Activated CD8-positive, alpha-beta T cell treated with anti-CD3 and anti-CD28 coated beads, Interleukin-2, amount 10 ng/mL, durations not matched to agents 7 days and 5 days (primary cell): ENCODE results near the gene SLC4A2. TPM values are rescaled to one million over a fixed set of nuclear protein-coding genes. Genes with fewer than 3 reads are reported as not detected.

Experiments
- ATAC-seq: fragments of 150-1000 bp; cut with Tn5 transposase; one replicate; pipeline ENCODE4 v1.10.0; 2021; ENCODE audit warnings: moderate library complexity
- CTCF ChIA-PET: fragments of 350-600 bp; sonication (Branson Sonifier 250); formaldehyde crosslinking; loops from one replicate; lab custom pipeline; 2021; ENCODE audit warnings: antibody characterized with exemption; lab: Charles Lee
- POLR2A ChIA-PET: fragments of 350-600 bp; sonication (Branson Sonifier 250); formaldehyde crosslinking; loops from one replicate; lab custom pipeline; 2021; ENCODE audit warnings: antibody characterized with exemption; lab: Charles Lee
- DNase-seq: peaks from one replicate; pipeline ENCODE4 v3.0.0-alpha.2; 2020
- H3K27ac Mint-ChIP-seq: one replicate; pipeline ENCODE4 v1.8.0; 2021; ENCODE audit warnings: mild to moderate bottlenecking, mixed read lengths
- H3K27me3 Mint-ChIP-seq: one replicate; pipeline ENCODE4 v1.8.0; 2021; ENCODE audit warnings: low read depth, mixed read lengths
- H3K36me3 Mint-ChIP-seq: one replicate; pipeline ENCODE4 v1.8.0; 2021; ENCODE audit warnings: low read depth, mixed read lengths
- H3K4me1 Mint-ChIP-seq: one replicate; pipeline ENCODE4 v1.8.0; 2021; ENCODE audit warnings: low read depth, mixed read lengths
- H3K4me3 Mint-ChIP-seq: one replicate; pipeline ENCODE4 v1.8.0; 2021; ENCODE audit warnings: mild to moderate bottlenecking, mixed read lengths
- H3K9me3 Mint-ChIP-seq: one replicate; pipeline ENCODE4 v1.8.0; 2022; ENCODE audit warnings: mixed read lengths; ENCODE audit not compliant: insufficient read depth
- total RNA-seq, 2 experiments: library from RNA; stranded (reverse); gene quantifications; one replicate each; pipeline ENCODE4 v1.2.3, GENCODE V29; 2021

The SLC4A2 gene
- total RNA-seq, 2 experiments from 2014 or later = 107 to 112 TPM

DNA sequence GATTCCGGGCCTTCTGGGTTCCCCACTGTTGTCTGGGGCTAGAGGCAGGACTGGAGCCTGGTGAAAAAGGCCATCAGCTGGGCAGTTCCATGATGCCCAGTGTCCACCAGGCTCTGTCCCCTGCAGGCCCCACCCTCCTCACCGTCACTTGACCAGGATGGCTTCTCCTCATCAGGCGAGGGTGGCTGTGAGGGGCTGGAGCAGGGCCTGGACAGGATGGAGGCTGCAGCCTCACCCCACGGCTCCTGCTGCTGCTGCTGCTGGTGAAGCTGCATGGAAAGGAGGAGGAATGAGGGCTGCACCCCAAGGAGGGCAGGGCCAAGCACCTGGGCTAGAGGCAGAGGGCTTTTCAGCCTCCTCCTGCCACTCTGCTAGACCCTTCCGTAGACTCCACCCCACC, 43.4 kb upstream of the SLC4A2 start:
- Mint-ChIP-seq H3K9me3 (no peaks in the 10 kb centered on the region), H3K27ac (no peak overlapping the region), H3K4me1 (peaks cover 77% of the 10 kb centered on the region), H3K4me3 (no peak overlapping the region), H3K36me3 (peaks cover 14% of the 10 kb centered on the region), H3K27me3 (peaks cover 23% of the 10 kb centered on the region)
- POLR2A ChIA-PET = no interaction called here
- ATAC-seq (no peak), DNase-seq (no peak)
- CTCF ChIA-PET = interaction anchor here (1.1 kb wide), 1 partner anchor 118 kb away, joined by 4 read pairs; no protein-coding TSS in a partner anchor

- DNase-seq (no peak), ATAC-seq (no peak)
- Mint-ChIP-seq H3K4me1 (peaks cover 74% of the 10 kb centered on the region), H3K9me3 (no peaks in the 10 kb centered on the region), H3K27me3 (peaks cover 28% of the 10 kb centered on the region), H3K4me3 (no peak overlapping the region), H3K36me3 (peaks cover 14% of the 10 kb centered on the region), H3K27ac (no peak overlapping the region)
- POLR2A ChIA-PET = no interaction called here
- CTCF ChIA-PET = interaction anchor here (1.1 to 3.9 kb wide), 5 partner anchors 8 to 118 kb away, joined by 4 to 50 read pairs (median 5); partner anchors contain the start of gene ABCB8
Measured at GRCh38 chr7:151016505-151016904, 42.9 kb upstream of the SLC4A2 start.

DNA sequence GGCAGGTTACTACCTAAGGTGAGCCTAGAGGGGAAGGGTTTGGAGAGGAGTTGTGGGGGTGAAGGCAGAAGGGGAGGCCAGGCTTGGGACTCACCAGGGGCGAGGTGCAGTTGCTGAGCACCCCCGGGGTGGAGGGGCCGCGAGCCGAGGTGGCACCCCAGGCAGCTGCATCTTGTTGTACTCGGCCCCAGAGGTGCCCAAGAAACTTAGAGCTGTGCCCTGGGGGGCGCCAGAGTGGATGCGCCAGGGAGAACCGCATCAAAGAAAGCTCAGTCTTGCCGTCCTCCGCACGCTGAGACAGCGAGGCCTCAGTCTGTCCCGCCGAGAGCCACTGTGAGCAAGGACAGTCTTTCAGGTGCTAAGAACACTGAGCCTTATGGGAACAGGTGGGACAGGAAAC, 42.4 kb upstream of the SLC4A2 start:
- Mint-ChIP-seq H3K4me1 (peaks cover 70% of the 10 kb centered on the region), H3K9me3 (no peaks in the 10 kb centered on the region), H3K27ac (peak overlapping the region; percentile 65), H3K27me3 (peaks cover 28% of the 10 kb centered on the region), H3K4me3 (peak overlapping the region; percentile 69), H3K36me3 (peaks cover 14% of the 10 kb centered on the region)
- CTCF ChIA-PET = interaction anchor here (1.1 to 3.9 kb wide), 8 partner anchors 8 to 210 kb away, joined by 3 to 50 read pairs (median 6); partner anchors contain the start of genes ABCB8, ABCF2 and SLC4A2
- no peak for ATAC-seq
- no peak for DNase-seq
- POLR2A ChIA-PET = interaction anchor here (1.2 kb wide), 1 partner anchor 9 kb away, joined by 3 read pairs; no protein-coding TSS in a partner anchor

DNA sequence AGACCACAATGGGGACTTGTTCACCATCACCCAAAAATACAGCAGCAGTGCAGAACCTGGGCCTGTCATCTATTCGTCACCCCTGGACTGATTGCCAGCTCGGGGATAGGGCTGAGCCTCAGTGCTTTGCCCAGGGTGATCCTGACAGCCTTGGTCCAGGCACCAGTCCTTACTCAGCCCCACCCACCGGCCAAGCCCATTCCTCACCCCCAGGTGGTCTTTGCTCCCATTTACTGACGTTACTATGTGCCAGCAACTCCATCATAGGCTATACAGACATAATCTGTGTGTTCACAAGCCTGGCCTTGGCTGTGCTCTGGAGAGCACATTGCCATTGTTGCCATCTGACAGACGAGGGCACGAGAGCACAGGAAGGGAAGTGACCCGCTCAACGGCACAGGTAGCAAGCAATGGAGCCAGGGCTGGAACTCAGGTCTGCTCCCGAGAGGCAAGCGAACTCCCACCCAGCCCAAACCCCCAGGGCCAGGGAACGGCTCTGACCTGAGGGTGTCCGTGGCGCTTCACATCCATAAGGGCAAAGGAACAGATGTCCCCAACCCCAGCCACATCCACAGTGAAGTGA, 41.9 kb upstream of the SLC4A2 start:
- CTCF ChIA-PET = interaction anchor here (0.8 to 3.9 kb wide), 16 partner anchors 9 to 209 kb away, joined by 3 to 53 read pairs (median 5); partner anchors contain the start of genes ABCB8, ABCF2, FASTK and NOS3
- Mint-ChIP-seq H3K27ac (peak overlapping the region; percentile 65), H3K27me3 (peaks cover 28% of the 10 kb centered on the region), H3K9me3 (no peaks in the 10 kb centered on the region), H3K4me3 (peak overlapping the region; percentile 69), H3K4me1 (peaks cover 65% of the 10 kb centered on the region), H3K36me3 (peaks cover 14% of the 10 kb centered on the region)
- POLR2A ChIA-PET = interaction anchor here (1.2 kb wide), 1 partner anchor 9 kb away, joined by 3 read pairs; no protein-coding TSS in a partner anchor
- no peak for ATAC-seq
- DNase-seq = no peak

- Mint-ChIP-seq H3K27me3 (peaks cover 28% of the 10 kb centered on the region), H3K36me3 (peaks cover 14% of the 10 kb centered on the region), H3K9me3 (no peaks in the 10 kb centered on the region), H3K4me3 (peak overlapping the region; percentile 69), H3K4me1 (peaks cover 59% of the 10 kb centered on the region), H3K27ac (peak overlapping the region; percentile 65)
- CTCF ChIA-PET = interaction anchor here (0.6 to 3.9 kb wide), 32 partner anchors 8 to 226 kb away, joined by 3 to 53 read pairs (median 5); partner anchors contain the start of genes ABCB8, ABCF2, FASTK and NOS3
- POLR2A ChIA-PET = interaction anchor here (0.5 to 1.7 kb wide), 3 partner anchors 10 to 454 kb away, joined by 3 to 10 read pairs (median 3); partner anchors contain the start of gene ABCB8
- peak; percentile 83 for DNase-seq
- peak; percentile 62 for ATAC-seq
Measured at GRCh38 chr7:151017953-151018420, 41.4 kb upstream of the SLC4A2 start.

DNA sequence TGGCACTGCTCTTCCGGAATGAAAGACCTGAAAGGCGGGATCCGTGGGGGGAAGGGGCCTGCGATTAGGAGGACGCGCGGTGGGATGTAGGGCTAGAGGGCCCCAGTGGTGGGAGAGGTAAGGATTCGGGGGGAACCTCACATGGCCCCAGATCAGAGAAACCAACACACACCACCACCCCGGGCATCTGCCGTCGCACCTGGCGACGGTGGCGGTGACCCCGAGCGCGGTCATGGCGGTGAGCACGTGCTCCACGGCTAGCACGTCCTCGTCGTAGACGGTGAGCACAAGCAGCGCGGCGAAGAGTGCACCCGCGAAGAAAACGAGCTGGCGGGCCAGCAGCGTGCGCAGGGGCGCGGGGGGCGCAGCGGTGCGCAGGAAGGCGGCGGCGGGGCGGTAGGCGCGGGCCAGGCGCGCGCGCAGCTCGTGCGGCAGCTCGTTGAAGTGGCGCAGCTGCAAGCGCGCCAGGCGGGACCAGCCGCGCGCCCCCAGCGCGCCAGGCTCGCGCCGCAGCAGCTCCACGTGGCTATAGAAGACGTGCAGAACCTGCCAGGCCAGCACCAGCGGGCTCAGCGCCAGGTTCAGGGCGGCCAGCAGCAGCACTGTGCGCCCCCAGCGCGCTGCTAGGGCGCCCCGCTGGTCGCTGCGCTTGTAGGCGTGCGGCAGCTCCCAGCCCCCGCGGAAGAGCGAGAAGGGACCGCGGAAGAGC, 40.8 kb upstream of the SLC4A2 start:
- H3K36me3 Mint-ChIP-seq = peaks cover 14% of the 10 kb centered on the region
- peak overlapping the region; percentile 65 for H3K27ac Mint-ChIP-seq
- H3K27me3 Mint-ChIP-seq = peaks cover 28% of the 10 kb centered on the region
- peak overlapping the region; percentile 69 for H3K4me3 Mint-ChIP-seq
- ChIA-PET CTCF (interaction anchor here (0.6 to 3.9 kb wide), 32 partner anchors 8 to 302 kb away, joined by 3 to 53 read pairs (median 4); partner anchors contain the start of genes ABCB8, ABCF2, FASTK and GIMAP1), POLR2A (interaction anchor here (0.5 to 1.7 kb wide), 4 partner anchors 10 to 454 kb away, joined by 3 to 10 read pairs (median 3); partner anchors contain the start of gene ABCB8)
- no peaks in the 10 kb centered on the region for H3K9me3 Mint-ChIP-seq
- peak; percentile 19 for ATAC-seq
- peaks cover 55% of the 10 kb centered on the region for H3K4me1 Mint-ChIP-seq
- DNase-seq = peak; percentile 49

GRCh38 chr7:151019130-151019447, 40.3 kb upstream of the SLC4A2 start:
- Mint-ChIP-seq H3K36me3 (peaks cover 14% of the 10 kb centered on the region), H3K4me3 (peak overlapping the region; percentile 15), H3K27ac (peak overlapping the region; percentile 8), H3K4me1 (peaks cover 50% of the 10 kb centered on the region), H3K9me3 (no peaks in the 10 kb centered on the region), H3K27me3 (peaks cover 28% of the 10 kb centered on the region)
- CTCF ChIA-PET = interaction anchor here (0.8 to 3.9 kb wide), 24 partner anchors 10 to 303 kb away, joined by 3 to 53 read pairs (median 8); partner anchors contain the start of genes ABCB8, ABCF2, FASTK and GIMAP1
- no peak for ATAC-seq
- DNase-seq = no peak
- POLR2A ChIA-PET = interaction anchor here (0.6 to 1.7 kb wide), 3 partner anchors 9 to 88 kb away, joined by 3 to 10 read pairs (median 3); partner anchors contain the start of gene ABCB8

- CTCF ChIA-PET = interaction anchor here (2.1 to 3.9 kb wide), 4 partner anchors 8 to 60 kb away, joined by 14 to 53 read pairs (median 40); partner anchors contain the start of gene ABCB8
- H3K27ac Mint-ChIP-seq = no peak overlapping the region
- ATAC-seq (no peak), DNase-seq (no peak)
- peaks cover 39% of the 10 kb centered on the region for H3K4me1 Mint-ChIP-seq
- no peaks in the 10 kb centered on the region for H3K9me3 Mint-ChIP-seq
- peaks cover 7% of the 10 kb centered on the region for H3K36me3 Mint-ChIP-seq
- peaks cover 30% of the 10 kb centered on the region for H3K27me3 Mint-ChIP-seq
- POLR2A ChIA-PET = no interaction called here
- H3K4me3 Mint-ChIP-seq = no peak overlapping the region
Measured at GRCh38 chr7:151020231-151020630, 39.2 kb upstream of the SLC4A2 start.

- H3K36me3 Mint-ChIP-seq = peaks cover 3% of the 10 kb centered on the region
- peaks cover 22% of the 10 kb centered on the region for H3K4me1 Mint-ChIP-seq
- CTCF ChIA-PET = interaction anchor here (2.3 kb wide), 1 partner anchor 14 kb away, joined by 7 read pairs; no protein-coding TSS in a partner anchor
- H3K9me3 Mint-ChIP-seq = no peaks in the 10 kb centered on the region
- peaks cover 26% of the 10 kb centered on the region for H3K27me3 Mint-ChIP-seq
- no peak overlapping the region for H3K4me3 Mint-ChIP-seq
- DNase-seq = no peak
- H3K27ac Mint-ChIP-seq = no peak overlapping the region
- POLR2A ChIA-PET = no interaction called here
- no peak for ATAC-seq
Measured at GRCh38 chr7:151023232-151023631, 36.2 kb upstream of the SLC4A2 start.

DNA sequence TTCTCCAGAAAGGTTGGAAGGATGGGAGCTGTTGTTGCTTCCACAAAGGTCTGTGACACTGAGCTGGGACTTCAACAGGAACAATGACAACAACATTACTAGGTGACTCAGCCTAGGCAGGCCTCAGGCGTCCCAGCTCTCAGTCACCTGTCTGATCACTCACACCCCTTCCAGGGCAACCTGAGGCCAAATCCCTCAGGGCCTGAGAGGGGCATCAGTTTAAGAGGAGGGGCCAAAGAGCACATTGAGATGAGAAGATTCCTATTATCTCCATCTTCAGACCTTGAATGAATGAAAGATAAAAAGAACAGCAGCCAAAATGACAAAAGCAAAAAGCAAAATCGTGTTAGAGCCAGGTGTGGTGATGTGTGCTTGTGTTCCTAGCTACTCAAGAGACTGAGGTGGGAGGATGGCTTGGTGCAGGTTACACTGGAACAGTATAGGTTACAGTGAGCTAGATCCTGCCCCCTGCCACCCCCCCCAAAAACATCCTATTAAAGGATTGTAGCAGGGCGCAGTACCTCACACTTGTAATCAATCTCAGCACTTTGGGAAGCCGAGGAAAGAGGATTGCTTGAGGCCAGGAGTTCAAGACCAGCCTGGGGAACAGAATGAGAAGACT, 34.8 kb upstream of the SLC4A2 start, which contains the start of gene ATG9B:
Gene ATG9B, minus strand, starts transcription at position 60 of the 622 bp plus-strand sequence. CDS start 71 bp downstream, outside the sequence.
- H3K27me3 Mint-ChIP-seq = peaks cover 18% of the 10 kb centered on the region
- H3K27ac Mint-ChIP-seq = peak within 1 kb of the TSS; percentile 12

More for the DNA sequence above, 34.8 kb upstream of the SLC4A2 start, which contains the start of gene ATG9B:
- H3K4me1 Mint-ChIP-seq = peaks cover 19% of the 10 kb centered on the region
- H3K9me3 Mint-ChIP-seq = no peaks in the 10 kb centered on the region
- ChIA-PET CTCF (interaction anchor here (2.1 kb wide), 1 partner anchor 17 kb away, joined by 7 read pairs; no protein-coding TSS in a partner anchor), POLR2A (no interaction called here)
- H3K36me3 Mint-ChIP-seq = peaks cover 4% of the 10 kb centered on the region
- no peak within 1 kb of the TSS for H3K4me3 Mint-ChIP-seq
- ATAC-seq = no peak
- DNase-seq = no peak
